GM19468 (cell line): ENCODE results near the gene MON2.
"Not testable (repeated sequence)": the region's sequence is repeated elsewhere in the genome, so short reads cannot be mapped to it uniquely, and the experiment has no call there.

ENCODE experiments used
- ATAC-seq: cut with Tn5 transposase; IDR thresholded peaks from one replicate; pipeline ENCODE4 v1.9.1; 2021; ENCODE audit warnings: mild to moderate bottlenecking, moderate library complexity, moderate number of reproducible peaks; ENCODE audit not compliant: unreplicated experiment; ENCODE audit errors: extremely low read depth

Gene MON2

GRCh38 chr12:62466594-62467491 is at the start of gene MON2:
Gene MON2 (plus strand): TSS chr12:62466826. CDS start chr12:62467208, 382 bp downstream.
- peak; percentile 95 for ATAC-seq

GRCh38 chr12:62426089-62426488 is 40.5 kb upstream of the MON2 start:
- ATAC-seq: no peak

GRCh38 chr12:62429457-62429856 is 37.2 kb upstream of the MON2 start:
- no peak for ATAC-seq

GRCh38 chr12:62434494-62435302 is 31.9 kb upstream of the MON2 start:
- ATAC-seq: no peak

- ATAC-seq: peak; percentile 49
Measured at GRCh38 chr12:62435303-62436163, 31.1 kb upstream of the MON2 start.

GRCh38 chr12:62436164-62436503 is 30.5 kb upstream of the MON2 start:
- ATAC-seq: no peak

GRCh38 chr12:62438098-62438692 is 28.4 kb upstream of the MON2 start:
- ATAC-seq: no peak

- no peak for ATAC-seq
Measured at GRCh38 chr12:62446754-62447452, 19.7 kb upstream of the MON2 start.

- ATAC-seq: no peak
Measured at GRCh38 chr12:62448436-62448835, 18.2 kb upstream of the MON2 start.

- not testable (repeated sequence) for ATAC-seq
Measured at GRCh38 chr12:62455429-62455828, 11.2 kb upstream of the MON2 start.

GRCh38 chr12:62458626-62459025 is 8.0 kb upstream of the MON2 start:
- no peak for ATAC-seq

GRCh38 chr12:62459976-62460375 is 6.7 kb upstream of the MON2 start:
- no peak for ATAC-seq

- not testable (repeated sequence) for ATAC-seq
Measured at GRCh38 chr12:62461171-62461837, 5.3 kb upstream of the MON2 start.

- not testable (repeated sequence) for ATAC-seq
Measured at GRCh38 chr12:62463252-62463651, 3.4 kb upstream of the MON2 start.

GRCh38 chr12:62466018-62466593 is 520 bp upstream of the MON2 start:
- no peak for ATAC-seq

- no peak for ATAC-seq
Measured at GRCh38 chr12:62468397-62468796, 1.8 kb downstream of the MON2 start.

GRCh38 chr12:62468935-62469334 is 2.3 kb downstream of the MON2 start:
- ATAC-seq: no peak

GRCh38 chr12:62469704-62470103 is 3.1 kb downstream of the MON2 start:
- no peak for ATAC-seq
